Activated gamma-delta T cell (primary cell): ENCODE measurements around the gene FYN.

Experiments used
- DNase-seq: peaks from one replicate; lab custom pipeline; 2025; lab: John Stamatoyannopoulos, UW

FYN gene

DNA sequence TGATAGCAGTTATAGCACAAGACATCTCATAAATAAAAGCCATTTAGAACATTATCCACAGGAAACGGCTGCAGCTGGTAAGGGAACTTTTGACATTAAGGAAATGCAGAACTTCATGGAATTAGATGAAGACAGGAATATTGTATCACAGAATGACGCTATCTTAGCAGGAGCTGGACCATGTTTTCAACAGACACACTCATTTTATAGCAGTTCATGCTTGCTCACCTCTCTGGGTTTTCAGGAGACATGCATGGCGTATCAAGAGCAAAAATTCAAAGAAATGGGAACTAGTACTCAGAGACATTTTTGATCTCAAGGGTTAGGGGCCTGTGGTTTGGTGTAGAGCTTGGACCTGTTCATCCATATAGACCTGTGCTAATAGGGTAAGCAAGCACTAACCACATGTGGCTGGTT is 125.0 kb downstream of the FYN start:
- DNase-seq, result no peak

DNA sequence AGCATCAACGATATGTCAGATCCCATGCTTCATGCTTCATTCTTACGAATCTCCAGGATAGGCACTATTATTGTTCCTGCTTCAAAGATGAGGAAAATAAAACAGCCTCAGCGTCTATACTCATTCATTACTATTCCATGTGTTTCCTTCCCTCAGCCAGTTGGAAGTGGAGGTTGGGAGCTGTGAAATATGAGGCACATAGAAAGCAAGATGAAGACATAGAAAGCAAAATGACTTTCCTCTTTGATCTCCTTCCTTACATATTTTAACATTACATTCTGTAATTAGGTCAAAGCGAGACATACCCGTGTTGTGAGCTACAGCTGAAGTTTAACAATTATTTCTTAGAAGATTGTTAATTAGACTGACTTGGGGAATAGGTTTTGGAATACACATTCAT is 125.4 kb downstream of the FYN start:
- DNase-seq, result no peak

DNA sequence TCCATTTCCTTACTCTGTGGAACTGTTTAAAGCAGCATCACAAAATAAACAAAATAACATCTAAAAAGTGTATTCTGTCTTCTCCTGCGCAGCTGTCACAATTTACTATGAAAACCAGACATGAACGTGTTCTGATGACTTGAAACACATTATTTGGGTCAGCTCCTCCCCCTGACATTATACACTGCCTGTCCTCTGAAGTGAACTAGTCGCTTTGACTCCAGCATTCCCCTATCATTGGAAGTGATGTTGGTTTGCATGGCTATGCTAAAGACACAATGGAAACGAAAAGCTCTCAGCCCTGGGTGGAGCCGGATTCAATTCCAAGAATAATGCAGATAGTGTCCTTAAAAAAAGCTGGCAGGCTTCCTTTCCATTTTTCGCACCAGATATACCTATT is 125.9 kb downstream of the FYN start:
- no peak for DNase-seq

DNA sequence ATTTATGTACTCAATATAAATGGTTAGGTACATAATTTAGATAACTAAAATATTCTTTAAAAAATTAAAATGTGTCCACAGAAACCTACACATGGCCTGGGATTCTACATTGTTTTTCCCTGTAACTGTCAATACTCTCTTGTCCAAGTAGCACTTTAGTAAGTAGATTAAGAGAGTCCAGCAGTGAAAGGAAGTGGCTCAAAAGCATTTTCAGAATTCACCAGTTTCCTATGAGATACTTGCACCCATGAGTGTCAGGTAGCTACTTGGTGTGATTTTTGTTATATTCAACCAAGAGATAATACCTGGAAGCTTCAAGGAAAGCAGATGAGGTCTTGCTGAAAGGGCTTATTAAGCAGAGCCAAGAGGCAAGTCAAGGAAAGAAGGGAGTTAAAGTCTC is 126.3 kb downstream of the FYN start:
- DNase-seq, result no peak

DNA sequence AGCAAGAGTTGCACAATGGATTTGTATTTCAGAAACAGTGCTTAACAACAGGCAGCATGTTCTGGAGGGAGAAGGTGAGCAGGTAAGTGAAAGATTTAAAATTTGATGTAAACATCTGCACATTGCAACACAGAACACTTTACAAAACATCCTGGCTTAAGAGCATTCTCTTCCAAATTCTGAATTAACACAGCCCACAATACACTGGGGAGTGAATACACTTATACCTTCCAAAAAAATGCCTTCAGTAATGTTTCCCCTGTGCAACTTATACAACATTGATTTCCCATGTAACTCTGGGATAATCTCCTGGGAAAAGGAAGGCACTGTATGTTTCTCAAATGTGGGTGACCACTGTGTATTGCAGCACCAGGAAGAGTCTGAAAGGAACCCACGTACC is 127.6 kb downstream of the FYN start:
- DNase-seq, result no peak

DNA sequence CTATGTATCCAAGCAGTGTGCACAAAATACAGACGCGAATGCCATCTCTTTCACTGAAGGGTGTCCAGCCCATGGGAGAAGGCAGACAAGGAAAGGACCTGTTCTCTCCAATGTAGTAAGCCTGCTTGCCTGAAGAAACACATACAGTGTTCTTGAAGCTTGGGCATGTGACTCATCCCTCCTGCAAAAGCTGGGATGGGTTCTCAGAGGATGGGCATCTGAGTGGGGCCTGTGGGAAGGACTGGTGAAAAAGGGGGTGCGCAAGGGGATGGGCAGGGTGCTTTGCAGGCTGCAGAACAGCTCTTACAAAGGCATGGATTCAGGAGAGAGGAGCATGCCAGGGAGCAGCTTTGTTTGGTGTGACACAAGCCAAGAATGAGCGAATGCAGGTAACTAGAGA is 128.1 kb downstream of the FYN start:
- DNase-seq, result no peak

DNA sequence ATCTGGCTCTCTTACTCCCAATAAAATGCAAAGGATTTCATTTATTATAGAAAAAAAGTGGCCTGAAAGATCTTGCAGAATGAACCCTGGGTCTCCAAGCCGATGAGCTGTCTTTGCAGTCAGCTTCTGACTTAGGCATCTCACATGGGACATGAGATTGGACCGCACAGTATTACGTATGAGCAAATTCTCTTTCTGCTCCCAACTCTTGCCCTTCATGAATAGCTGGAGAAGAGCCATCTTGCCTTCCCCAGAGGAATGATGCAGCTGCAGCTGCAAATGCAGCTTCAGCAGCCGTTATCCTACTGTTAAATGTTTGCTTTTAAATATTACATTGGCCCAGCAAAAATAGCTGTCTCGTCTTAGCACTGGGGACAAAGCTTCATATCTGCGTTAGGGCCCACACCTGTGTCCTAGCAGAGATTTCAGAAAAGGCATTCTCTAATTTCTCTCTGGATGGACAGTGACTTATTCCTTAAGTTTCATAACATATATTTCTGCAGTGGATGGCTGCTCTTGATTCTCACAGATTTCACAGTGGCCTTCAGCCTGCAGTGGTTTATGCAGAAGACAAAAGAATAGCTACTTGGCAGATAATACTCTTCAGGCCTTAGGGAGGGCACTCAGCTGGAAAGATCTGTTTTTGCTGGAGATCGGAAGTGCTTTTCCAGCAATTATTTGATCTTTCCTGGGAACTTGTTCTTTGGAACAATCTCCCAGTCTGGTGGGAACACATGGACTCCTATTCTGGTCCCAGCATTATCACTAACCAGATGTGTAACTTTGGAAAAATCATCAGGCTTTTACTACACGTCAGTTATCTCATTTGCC is 129.2 kb downstream of the FYN start:
- no peak for DNase-seq

DNA sequence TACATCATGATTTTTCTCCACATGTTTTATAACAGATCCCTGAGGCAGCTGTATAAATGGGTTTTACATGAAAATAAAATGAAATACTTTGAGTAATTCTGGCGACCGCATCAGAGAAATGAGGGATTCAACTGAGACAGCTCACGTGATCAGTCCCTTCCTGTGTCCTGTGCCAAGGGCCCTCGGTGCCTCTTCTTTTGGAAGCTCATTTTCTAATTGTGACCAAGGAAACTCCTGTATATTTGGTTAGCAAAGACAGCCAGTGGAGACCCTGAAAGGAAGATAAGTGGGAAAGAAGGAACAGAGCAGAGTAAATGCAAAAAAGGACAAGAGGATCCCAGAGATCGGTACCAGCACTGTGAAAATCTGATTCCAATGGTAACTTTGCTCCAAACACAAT is 129.9 kb downstream of the FYN start:
- no peak for DNase-seq

DNA sequence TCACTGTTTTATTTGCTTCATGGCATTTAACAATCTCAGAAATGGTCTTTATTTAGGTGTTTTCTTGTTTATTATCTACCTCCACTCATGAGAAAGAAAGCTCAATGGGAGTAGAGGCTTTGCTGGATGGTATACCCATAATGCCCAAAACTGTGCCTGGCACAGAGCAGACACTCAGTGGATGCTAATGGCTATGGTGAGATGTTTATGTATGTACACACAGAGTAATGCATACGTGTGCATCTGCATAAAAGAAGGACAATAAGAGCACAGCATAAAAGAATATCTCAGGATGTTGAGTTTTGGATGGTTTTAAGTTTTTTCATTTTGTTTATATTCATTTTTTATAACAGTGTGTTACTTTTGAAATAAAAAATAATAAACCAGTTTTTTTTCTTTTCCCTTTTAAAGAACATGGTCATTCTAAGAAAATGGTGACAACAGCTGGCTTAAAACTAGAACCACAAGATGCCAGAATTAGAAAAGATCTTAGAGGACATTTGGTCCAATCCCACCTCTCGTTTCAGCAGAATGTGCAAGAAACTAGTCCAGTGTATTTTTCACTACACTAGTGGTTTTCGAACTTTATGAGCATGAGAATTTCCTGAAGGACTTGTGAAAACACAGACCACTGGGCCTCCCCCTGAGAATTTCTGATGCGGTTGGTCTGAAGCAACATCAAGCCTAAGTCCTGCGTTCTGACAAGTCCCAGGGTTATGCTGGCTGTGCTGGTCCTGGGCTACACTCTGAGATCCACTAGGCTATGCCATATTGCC is 131.9 kb downstream of the FYN start:
- DNase-seq, result no peak

DNA sequence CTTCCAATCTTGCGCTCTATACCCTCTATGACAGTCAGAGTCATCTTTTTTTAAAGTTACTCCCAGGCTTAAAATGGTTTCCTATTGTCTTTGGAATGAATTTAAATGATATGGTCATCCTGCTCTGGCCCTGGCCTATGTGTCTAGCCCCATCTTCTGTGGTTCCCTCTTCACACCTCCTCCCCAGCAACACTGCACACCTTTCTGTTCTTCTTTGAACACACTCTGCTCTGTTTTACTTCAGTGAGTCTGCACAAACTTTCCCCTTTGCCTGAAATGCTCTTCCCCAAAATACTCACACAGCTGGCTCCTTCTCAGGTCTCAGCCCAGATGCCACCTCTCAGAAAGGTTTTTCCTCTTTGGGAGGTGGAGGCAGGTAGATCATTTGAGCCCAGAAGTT is 132.7 kb downstream of the FYN start:
- DNase-seq, result no peak

DNA sequence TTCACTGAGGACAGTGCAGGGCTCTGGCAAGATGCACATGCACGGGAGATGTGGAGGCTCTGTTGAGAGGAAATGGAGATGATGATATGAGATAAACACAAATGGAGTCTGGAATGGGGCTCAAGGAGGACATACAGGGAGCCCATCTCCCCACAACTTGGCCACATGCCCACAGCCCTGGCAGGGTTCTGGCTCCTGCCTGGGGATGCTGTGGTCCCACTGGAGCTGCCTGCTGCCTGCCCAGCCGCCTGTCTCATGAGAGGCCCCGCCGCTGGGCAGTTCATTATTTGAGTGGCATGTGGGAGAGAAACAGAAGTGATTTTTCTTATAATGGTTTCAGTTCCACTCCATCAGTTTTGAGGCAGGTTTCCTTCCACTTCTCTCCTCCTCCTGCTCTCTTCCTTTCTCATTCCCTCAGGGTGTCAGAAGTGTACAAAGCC is 134.0 kb downstream of the FYN start:
- no peak for DNase-seq

DNA sequence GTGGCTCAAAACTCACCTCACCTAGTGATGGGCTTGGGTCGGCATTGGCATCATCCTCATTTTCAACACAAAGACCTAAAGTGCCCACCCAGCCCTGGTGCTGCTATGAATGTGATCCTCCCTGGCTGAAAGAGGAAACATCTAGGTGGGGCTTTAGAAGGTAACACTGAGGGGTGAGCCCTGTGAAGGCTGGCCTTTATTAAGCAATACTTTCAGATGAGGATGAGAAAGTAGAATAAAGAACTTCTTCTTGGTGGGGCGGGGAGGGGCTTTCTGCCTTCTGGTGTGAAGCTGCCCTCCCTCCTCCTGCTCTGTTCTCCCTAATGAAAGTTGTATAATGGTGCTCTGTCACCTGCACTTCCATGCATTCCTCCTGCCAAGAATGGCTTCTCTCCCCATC is 134.6 kb downstream of the FYN start:
- DNase-seq, result no peak

DNA sequence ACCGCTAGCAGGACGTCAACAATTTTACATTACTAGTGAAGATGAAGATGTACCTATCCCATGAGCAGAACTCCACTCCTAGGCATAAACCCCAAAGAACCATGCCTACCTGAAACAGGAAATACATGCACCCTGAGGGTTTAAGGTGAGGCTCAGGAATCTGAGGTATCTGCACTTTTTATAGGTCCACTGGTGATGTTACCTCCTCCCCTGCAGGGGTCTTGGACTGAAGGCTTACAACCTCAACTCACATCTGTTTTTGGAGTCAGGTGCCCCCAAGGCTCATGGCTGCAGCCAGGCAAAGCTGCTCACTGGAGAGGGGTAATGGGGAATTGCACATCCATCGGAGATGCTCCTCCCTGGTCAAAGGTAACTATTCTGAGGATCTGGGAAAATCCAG is 135.1 kb downstream of the FYN start:
- no peak for DNase-seq

DNA sequence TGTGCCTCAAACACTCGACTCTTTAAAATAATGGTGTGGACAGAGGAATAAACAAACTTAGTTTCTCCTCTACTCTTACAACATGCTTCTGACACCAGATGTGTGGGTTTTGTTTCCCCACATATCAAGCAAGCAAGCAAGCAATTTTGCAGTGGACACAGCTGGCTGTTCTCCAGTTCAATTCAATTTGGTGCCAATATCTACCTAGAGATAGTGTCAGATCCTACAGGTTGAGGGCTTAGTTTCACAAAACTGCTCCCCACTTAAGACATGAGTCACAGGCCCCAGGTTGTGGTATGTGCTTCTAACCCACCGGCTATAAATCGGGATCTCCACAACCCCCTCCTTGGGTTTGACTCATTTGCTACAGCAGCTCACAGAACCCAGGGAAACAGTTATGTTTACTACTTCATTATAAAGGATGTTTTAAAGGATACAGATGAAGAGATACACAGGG is 136.2 kb downstream of the FYN start:
- no peak for DNase-seq

DNA sequence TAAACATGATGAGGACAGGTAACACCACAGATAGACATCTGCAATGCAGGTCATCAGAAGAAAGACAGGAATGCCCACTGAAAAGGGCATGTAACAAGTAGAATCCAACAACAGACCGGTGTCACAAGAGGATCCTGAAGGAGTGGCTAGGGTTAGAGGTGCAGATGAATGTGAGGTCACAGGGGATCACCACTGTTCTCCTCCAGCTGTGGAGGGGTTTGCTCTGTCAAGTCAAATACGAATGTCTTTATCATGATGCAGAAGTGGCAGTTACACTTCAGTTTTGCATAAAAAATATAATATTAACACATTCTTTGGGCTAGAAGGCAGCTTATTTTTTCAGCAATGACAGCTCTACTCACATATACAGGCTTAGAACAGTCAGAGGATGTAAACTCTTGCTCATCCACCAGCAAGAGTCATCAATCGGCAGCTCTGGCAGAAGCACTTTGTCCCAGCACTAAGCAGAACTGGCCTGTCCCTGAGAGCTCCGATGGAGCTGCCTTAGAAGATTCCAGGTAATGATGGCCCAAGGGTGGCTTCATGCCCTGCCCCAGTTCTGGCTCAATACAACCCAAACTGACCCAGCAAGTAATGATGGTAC is 137.1 kb downstream of the FYN start:
- no peak for DNase-seq

DNA sequence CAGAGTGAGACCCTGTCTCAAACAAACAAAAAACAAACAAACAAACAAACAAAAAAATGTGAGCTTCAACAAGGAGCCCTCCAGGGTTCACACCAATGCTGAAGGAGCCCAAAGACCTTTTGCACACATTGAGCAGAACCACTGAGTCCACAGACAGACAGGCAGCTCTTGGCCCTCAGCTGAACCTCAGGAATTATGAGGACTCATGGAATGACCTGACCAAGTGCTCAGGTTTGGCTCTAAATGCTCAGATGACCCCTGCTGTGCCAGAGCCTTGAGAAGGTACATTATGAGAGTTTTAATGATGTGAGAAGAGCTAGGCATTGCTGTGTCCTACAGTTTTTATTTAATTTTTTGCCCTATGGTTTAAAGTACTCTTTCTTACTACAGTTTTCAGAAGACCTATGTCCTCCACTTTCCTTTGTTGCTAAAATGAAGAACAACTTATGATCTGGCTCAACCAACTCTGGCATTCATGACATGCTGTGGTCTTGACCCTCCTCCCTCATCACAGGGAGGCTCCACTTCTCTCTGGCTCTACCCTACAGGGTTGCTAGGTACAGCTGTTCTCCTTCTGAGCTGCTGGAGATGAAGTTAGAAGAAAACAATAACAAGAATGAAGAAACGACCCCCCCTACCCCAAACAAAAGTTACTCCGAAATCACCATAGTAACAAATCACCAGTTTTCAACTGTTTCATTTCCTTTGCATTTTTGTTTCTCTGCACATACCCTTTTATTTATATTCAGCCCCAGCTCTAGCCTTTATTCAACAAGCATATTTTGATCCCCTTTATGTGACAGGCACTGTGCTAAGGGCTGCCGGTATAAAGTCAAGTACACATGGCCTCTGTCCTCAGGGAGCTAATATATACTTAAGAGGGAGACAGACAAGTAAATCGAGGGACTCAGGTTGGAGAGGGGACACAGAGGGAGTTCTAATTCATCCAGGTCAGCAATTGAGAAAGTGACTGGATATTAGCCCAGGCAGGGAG is 138.9 kb downstream of the FYN start:
- no peak for DNase-seq

DNA sequence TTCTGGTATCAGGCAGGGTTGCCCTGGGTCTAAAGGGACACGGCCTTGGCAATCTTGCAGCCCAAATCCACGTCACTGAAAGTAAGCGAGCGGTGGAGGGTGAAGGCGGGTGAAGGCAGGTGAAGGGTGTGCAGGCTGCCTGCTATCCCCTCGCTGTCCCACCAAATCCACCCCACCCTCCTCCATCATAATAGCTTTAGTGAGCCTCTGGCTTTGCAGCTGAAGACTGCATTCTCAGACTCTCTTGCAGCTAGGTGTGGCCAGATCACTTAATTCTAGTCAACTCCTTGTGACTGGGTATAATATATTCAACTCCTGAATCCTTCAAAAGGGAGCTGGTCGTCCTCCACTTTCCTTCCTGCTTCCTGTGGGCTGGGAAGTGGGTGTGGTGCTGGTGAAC is 140.9 kb downstream of the FYN start:
- no peak for DNase-seq

DNA sequence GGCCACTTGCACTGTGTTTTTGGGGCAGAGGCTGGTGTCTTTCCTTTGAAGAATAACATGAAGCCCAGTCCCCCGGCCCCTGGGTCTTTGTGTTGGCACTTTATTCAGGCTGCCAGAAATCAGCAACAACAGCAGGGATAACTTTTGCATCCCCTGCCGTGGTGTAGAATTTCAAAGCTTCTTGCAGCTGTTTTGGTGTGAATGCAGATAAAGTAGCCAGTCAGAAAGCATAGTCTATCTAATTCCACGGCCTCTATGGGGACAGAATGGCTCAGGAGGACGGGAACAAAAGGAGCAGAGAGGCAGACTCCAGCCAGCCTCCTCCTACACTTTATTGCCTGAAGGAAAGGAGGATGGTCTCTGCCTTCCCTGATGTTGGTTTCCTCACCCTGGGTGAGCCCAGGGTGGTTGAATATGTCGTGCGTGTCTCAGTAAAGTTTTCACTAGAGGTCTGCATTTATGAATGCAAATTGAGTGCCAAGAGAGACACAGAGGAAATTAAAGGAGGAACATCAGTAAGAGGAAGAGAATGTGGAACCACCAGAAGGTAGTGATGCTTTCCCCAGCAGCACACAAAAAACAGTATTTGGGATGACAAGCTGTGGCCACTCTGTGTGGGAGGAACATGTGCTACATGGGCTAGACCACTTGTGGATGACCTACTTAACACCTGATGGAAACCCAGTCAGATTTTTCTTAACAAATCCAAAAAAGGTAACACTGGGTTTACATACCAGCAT is 141.6 kb downstream of the FYN start:
- no peak for DNase-seq

DNA sequence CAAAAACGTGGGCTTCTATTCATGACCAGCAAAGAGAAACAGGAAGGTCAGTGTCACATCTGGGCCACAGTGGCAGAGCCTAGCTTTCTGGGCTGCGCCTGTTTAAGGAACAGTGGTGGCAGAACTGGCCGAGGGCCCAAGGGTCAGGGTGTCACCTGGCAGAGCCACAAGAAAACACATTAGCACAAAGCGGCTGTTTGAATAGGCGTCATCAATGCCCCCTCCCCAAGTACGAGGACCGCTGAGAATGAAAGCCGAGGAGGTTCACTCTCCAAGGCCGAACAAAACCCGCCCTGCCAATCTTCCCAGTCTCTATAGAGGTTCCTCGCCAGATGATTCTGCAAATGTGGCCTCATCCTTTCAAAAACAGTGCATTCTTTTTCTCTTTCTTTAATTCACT is 142.4 kb downstream of the FYN start:
- no peak for DNase-seq

DNA sequence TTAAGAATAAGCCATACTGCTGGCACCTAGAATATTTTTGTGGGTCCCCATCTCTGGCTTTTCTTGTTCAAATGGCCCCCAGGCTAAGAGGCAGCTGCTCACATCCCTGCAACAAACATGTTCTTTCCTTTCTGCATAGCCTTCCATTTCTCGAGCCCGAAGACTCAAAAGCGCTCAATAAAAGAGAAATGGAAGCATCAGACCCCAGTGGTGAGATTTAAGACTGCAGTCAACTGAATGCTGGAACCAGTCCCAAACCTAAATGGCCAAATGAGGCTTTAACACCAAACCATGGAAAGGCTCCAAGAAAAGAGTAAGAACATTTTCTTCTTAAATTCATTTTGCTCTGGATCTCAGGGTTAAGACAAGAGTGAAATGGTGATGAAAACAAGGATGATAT is 145.4 kb downstream of the FYN start:
- no peak for DNase-seq

DNA sequence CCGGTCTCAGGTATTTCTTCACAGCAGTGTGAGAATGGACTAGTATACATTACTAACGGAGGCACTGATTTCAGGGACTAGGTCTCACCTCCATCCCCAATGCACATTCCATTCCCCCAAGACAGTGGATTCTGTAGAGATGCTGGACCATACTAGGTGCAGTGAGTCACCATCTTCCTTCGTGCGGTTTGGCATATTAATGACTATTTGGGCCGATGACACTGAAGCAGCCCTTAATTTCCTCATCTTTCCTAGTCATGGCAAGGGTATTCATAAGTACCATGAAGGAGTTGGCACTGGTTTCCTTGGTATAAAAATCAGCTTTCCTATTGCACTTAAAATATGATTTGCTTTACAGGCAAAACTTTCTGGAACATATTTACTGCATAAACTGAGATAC is 146.2 kb downstream of the FYN start:
- no peak for DNase-seq
